Measurements from ENCODE around the gene PSMA6. TPM values are rescaled to one million over a fixed set of nuclear protein-coding genes. Genes with fewer than 3 reads are reported as not detected.

PSMA6 gene
- total and polyA plus RNA-seq, 2 of the 13 experiments (the other 11 are each of a cell fraction or from before 2014, with no cell fraction given): 525 to 1,109 TPM

DNA sequence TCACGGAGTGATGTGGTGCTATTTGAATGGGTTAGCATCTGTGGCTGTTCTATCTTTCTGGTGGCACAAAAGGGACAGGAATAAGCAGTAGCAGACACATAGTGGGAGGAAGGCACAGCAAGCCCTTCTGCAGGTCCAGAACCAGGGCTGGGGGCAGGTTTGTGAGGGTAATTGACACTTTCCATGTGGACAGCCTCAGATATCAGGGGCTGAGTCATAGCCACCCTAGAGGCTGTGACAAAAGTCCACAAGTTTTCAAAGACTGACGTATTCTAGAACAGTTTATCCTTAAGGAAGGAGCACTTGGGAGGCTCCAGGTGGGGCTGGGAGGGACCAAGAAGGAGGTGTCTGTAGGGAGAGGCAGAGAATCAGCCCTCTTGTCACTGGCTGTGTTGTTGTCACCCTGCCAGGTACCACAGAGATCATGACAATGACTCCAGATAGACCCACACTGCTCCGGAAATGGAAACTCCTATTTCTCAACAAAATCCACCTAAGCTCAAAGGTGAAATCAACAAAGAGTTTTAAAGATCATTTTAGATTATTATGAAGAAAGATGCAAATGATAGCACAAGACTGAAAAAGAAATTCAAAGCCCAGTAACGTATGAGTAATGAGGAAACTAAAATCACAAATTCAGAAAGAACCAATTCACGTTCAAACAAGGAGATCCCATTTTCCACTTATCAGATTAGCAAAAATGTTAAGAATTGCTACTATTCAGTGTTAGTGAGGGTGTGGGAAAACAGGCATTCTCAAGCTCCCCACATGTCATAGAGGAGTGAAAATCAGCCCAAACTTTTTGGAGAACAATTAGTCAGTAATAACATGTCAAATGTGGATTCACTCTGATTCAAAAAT lies 64.0 kb downstream of the PSMA6 start (continued):
- TF ChIP-seq ZNF501 (CRISPR knock-in tag; IDR thresholded peaks at IDR 0.05): peak; percentile 74
- peak; percentile 51; the same call in 1 of the 2 replicates for TF ChIP-seq SNAPC2 (CRISPR knock-in tag; IDR thresholded peaks at IDR 0.05)
- peak; percentile 72; the same call in 1 of the 2 replicates for TF ChIP-seq HOXA3 (CRISPR knock-in tag; IDR thresholded peaks at IDR 0.05)
- 0 out of 2 replicates have a peak, but pooled peaks have one; percentile 45 for TF ChIP-seq HMGA1 (CRISPR knock-in tag; conservative IDR thresholded peaks at IDR 0.05)
- TF ChIP-seq MED8 (CRISPR knock-in tag; IDR thresholded peaks at IDR 0.05; ENCODE audit: insufficient replicate concordance): peak; percentile 33
- TF ChIP-seq ZNF333 (CRISPR knock-in tag; IDR thresholded peaks at IDR 0.05; ENCODE audit: borderline replicate concordance): peak; percentile 61; the same call in 1 of the 2 replicates
- TF ChIP-seq FOSL1 (CRISPR knock-in tag; IDR thresholded peaks at IDR 0.05; ENCODE audit: borderline replicate concordance): peak; percentile 86
- TF ChIP-seq, protein P1, sequence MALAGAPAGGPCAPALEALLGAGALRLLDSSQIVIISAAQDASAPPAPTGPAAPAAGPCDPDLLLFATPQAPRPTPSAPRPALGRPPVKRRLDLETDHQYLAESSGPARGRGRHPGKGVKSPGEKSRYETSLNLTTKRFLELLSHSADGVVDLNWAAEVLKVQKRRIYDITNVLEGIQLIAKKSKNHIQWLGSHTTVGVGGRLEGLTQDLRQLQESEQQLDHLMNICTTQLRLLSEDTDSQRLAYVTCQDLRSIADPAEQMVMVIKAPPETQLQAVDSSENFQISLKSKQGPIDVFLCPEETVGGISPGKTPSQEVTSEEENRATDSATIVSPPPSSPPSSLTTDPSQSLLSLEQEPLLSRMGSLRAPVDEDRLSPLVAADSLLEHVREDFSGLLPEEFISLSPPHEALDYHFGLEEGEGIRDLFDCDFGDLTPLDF (CRISPR knock-in tag; IDR thresholded peaks at IDR 0.05): no peak; the same call in 1 of the 2 replicates
- TF ChIP-seq GATAD2A (CRISPR knock-in tag; IDR thresholded peaks at IDR 0.05): peak; percentile 90
- no peak for TF ChIP-seq ZNF260 (CRISPR knock-in tag; IDR thresholded peaks at IDR 0.05; ENCODE audit: borderline replicate concordance, low read depth)
- TF ChIP-seq, protein P2, sequence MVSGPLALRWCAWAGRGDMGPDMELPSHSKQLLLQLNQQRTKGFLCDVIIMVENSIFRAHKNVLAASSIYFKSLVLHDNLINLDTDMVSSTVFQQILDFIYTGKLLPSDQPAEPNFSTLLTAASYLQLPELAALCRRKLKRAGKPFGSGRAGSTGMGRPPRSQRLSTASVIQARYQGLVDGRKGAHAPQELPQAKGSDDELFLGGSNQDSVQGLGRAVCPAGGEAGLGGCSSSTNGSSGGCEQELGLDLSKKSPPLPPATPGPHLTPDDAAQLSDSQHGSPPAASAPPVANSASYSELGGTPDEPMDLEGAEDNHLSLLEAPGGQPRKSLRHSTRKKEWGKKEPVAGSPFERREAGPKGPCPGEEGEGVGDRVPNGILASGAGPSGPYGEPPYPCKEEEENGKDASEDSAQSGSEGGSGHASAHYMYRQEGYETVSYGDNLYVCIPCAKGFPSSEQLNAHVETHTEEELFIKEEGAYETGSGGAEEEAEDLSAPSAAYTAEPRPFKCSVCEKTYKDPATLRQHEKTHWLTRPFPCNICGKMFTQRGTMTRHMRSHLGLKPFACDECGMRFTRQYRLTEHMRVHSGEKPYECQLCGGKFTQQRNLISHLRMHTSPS (CRISPR knock-in tag; IDR thresholded peaks at IDR 0.05; ENCODE audit: low read depth): 0 out of 2 replicates have a peak, but pooled peaks have one; percentile 21
- no peak for TF ChIP-seq SIX1 (CRISPR knock-in tag; IDR thresholded peaks at IDR 0.05; ENCODE audit: borderline replicate concordance)
- TF ChIP-seq CHD4 (IDR thresholded peaks at IDR 0.05; ENCODE audit: borderline replicate concordance, low read length): peak; percentile 81; the same call in 1 of the 2 replicates
- no peak for TF ChIP-seq CAMTA2 (CRISPR knock-in tag; IDR thresholded peaks at IDR 0.05; ENCODE audit: borderline replicate concordance)
- TF ChIP-seq ZNF761 (CRISPR knock-in tag; conservative IDR thresholded peaks at IDR 0.05): peak; percentile 85; the same call in 1 of the 2 replicates
- TF ChIP-seq, protein P3, sequence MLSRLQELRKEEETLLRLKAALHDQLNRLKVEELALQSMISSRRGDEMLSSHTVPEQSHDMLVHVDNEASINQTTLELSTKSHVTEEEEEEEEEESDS (CRISPR knock-in tag; IDR thresholded peaks at IDR 0.05; ENCODE audit: borderline replicate concordance): peak; percentile 88; the same call in 1 of the 2 replicates
- peak; percentile 9; the same call in 1 of the 2 replicates for TF ChIP-seq ZNF451 (CRISPR knock-in tag; IDR thresholded peaks at IDR 0.05)
- peak; percentile 8 to 82; a peak in 3 of 4 replicates for TF ChIP-seq EP300 (IDR thresholded peaks at IDR 0.05; ENCODE audit: low read depth in 2 of 2, low read length in 2 of 2)
- TF ChIP-seq EP300 (CRISPR knock-in tag; IDR thresholded peaks at IDR 0.05; ENCODE audit: borderline replicate concordance): peak; percentile 50
- TF ChIP-seq DNMT3B (CRISPR knock-in tag; conservative IDR thresholded peaks at IDR 0.05): no peak
- peak; percentile 83; the same call in 1 of the 2 replicates for TF ChIP-seq ZFP36L1 (CRISPR knock-in tag; IDR thresholded peaks at IDR 0.05)
- TF ChIP-seq, protein P4, sequence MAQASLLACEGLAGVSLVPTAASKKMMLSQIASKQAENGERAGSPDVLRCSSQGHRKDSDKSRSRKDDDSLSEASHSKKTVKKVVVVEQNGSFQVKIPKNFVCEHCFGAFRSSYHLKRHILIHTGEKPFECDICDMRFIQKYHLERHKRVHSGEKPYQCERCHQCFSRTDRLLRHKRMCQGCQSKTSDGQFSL (CRISPR knock-in tag; IDR thresholded peaks at IDR 0.05): no peak
- peak; percentile 96 for TF ChIP-seq ERF (CRISPR knock-in tag; IDR thresholded peaks at IDR 0.05)
- TF ChIP-seq ZNF7 (CRISPR knock-in tag; IDR thresholded peaks at IDR 0.05): no peak; the same call in 1 of the 2 replicates
- TF ChIP-seq, protein P5, sequence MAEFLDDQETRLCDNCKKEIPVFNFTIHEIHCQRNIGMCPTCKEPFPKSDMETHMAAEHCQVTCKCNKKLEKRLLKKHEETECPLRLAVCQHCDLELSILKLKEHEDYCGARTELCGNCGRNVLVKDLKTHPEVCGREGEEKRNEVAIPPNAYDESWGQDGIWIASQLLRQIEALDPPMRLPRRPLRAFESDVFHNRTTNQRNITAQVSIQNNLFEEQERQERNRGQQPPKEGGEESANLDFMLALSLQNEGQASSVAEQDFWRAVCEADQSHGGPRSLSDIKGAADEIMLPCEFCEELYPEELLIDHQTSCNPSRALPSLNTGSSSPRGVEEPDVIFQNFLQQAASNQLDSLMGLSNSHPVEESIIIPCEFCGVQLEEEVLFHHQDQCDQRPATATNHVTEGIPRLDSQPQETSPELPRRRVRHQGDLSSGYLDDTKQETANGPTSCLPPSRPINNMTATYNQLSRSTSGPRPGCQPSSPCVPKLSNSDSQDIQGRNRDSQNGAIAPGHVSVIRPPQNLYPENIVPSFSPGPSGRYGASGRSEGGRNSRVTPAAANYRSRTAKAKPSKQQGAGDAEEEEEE (CRISPR knock-in tag; IDR thresholded peaks at IDR 0.05; ENCODE audit: borderline replicate concordance): no peak
